GM19043 (cell line): ENCODE results near the gene SH3TC1.

Source experiments
- ATAC-seq: cut with Tn5 transposase; IDR thresholded peaks from one replicate; pipeline ENCODE4 v1.9.1; 2021; ENCODE audit warnings: low read depth; ENCODE audit not compliant: unreplicated experiment

The SH3TC1 gene

DNA sequence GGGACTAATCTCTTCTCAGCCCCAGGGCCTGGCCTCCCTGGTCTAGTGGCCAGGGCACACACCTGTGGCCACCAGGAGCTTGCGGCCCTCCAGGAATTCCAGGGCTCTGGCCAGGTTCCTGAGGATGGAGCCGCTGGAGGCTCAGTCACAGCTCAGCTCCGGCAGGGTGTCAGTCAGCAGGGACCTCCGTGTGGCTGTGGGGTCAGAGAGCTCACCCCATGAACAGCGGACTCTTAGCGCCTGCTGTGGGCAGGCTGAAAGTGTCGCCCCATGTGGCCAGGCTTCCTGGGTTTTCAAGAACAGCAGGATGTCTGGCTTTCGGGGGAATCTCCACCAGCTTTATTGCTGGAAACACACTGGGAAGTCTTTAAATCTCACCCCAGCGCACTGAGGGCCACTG lies 19.3 kb upstream of the SH3TC1 start:
- no peak for ATAC-seq

GRCh38 chr4:8180310-8181093 lies 18.6 kb upstream of the SH3TC1 start:
- ATAC-seq, result no peak

- ATAC-seq, result no peak
Observed at GRCh38 chr4:8181119-8181518, 18.0 kb upstream of the SH3TC1 start.

DNA sequence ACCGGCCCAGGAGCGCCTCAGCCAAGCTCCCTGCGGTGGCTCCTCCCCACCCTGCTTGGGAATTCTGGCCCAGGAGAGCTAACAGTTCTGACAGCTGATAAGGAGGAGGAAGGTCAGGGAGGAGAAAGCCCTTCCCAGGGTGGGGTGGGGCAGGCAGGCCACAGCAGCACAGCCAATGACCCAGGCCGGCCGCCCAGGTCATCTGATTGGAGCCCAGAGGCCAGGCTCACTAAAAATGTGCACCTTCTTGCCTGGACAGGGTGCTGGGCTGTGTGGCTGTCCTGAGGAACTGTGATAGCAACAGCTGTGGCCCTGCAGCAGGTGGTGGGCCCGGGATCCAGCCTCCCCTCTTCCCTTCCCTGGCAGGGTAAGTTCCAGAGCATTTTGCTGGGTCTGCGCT lies 17.2 kb upstream of the SH3TC1 start:
- no peak for ATAC-seq

DNA sequence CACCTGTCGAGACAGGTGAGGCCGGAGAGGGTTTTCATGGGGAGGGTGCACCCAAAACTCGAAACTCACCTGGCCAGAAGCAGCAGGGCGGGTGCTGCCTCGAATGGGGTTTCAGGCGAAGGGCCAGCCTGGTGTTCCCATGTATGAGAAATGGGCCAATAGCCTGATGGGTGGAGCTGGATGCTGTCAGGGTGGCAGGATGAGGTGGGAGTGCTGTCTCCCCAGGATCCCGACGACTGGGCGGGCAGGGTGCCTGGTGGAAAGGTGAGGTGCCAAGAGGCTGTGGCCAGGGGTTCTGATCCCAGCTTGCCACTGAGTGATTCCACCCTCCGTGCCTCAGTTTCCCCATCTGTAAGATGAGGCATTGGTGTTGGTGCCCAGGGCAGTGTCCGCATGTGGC lies 16.8 kb upstream of the SH3TC1 start:
- ATAC-seq, result no peak

- ATAC-seq, result no peak
Observed at GRCh38 chr4:8182858-8183725, 16.0 kb upstream of the SH3TC1 start.

GRCh38 chr4:8184061-8184460 lies 15.0 kb upstream of the SH3TC1 start:
- ATAC-seq, result no peak

DNA sequence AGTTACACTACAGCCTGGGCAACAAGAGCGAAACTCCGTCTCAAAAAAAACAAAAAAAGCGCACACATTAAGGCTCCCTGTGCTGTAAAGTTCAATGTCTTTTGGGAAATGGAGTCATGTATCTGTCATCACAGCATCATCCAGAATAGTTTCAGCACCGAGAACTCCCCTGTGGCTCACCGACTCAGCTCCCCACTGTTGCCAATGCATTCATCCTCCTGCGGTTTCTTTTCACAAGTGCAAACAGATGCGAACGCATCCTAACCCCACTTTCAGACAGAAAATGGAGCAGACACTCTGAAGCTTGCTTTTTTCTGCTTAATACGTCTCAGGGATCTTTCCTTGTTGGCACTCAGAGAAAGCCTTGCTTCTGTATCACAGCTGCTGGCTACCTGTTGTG lies 13.8 kb upstream of the SH3TC1 start:
- ATAC-seq, result no peak

- no peak for ATAC-seq
Observed at GRCh38 chr4:8185930-8186329, 13.2 kb upstream of the SH3TC1 start.

DNA sequence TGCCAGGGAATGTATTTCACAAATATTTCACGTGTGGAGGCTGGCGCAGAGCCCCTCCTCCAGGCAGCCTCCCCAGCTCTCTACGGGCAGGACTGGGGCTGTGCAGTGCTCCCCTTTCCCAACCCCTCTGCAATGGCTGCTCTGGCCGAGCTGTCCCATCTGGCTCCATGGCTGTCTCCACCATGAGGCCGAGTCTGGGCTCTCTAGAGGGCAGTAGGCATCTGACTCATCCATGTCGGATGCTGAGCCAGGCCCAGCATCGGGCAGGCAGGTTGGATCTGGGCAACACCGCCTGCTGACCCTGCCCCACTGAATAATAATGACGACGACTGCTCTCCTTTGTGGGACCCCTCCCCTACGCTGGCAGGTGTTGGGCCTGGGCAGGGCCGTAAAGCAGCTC lies 11.0 kb upstream of the SH3TC1 start:
- no peak for ATAC-seq

DNA sequence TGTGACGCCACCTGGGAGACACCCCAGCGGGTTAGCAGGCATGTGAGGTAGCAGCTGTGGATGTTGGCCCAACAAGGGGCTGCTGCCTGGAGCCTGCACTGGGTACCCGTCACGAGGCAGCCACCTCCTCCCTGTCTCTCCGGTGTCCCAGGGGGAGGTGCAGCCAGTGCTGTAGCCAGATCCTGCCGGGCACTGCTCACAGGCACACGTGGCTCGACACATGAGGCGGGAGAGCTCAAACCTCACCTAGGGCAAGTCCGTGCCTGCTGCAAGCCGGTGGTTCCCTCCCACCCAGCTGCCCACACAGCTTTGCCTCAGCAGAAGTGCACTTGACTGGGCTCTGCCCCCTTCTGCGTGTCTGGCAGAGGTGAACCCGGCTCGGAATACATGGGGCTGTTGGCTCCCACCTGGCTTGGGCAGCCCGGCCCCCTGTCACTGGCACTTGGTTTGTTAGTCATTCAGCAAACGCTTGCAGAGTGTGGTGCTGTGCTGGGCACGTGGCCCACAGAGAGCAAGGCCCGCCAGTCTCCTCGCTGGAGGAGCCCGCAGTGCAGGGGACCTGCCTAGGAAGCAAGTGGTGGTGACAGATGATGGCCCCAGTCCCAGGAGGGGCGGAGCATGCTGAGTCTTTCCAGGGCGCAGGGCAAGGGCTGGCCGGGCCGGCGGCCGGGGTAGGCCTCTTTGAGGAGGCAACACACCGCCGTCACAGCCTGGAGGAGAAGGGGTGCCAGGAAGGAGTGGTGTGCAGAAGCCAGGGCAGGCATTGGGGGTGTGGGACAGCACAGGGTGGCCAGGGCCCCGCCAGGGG lies 10.1 kb upstream of the SH3TC1 start:
- no peak for ATAC-seq

DNA sequence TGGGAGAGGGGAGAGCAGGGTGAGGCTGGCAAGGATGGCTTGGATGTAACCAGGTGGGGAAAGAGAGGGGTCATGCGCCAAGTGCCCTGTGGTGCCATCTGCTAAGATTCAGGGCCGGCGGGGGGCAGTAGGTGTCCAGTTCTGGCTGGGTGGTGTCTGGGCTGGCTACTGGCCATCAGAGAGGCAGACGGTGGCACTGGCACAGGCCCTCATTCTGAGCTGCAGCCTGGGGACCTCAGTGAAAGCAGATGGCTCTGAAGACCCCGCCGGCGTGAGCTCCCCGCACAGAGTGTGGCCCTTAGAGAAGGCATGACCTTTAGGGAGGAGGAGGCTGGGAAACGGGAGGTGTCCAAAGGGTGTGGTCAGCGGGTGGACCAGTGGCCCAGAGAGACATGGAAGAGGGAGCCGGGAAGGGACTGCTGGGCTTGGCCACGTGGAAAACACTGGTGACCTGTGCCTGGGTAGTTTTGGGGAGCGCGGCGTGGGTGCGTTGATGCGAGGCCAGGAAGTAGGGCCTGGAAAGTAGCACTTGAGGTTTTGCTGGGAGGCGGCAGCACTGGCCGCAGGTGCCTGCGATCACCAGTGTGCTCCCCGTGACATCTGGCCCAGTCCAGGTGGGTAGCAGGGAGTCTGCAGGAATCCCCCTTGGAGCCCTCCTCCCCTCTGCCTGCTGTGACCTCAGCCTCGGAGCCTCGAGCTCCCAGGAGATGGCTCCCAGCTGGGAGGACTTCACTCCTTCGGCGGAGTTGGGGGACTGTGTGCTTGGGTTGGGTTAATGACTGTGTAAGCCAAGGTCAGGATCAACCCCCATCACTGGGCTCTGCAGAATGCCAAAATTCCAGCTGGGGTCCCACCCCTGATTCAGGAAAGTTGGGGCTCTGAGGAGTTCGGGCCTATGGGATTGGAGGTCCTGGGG lies 9.3 kb upstream of the SH3TC1 start:
- ATAC-seq, result no peak

- peak; percentile 54 for ATAC-seq
Observed at GRCh38 chr4:8191136-8191747, 7.8 kb upstream of the SH3TC1 start.

- ATAC-seq, result peak; percentile 80
Observed at GRCh38 chr4:8192748-8193738, 6.0 kb upstream of the SH3TC1 start.

GRCh38 chr4:8194306-8195242 lies 4.5 kb upstream of the SH3TC1 start:
- no peak for ATAC-seq

- no peak for ATAC-seq
Observed at GRCh38 chr4:8195431-8195830, 3.7 kb upstream of the SH3TC1 start.

GRCh38 chr4:8195841-8196458 lies 3.1 kb upstream of the SH3TC1 start:
- no peak for ATAC-seq
